Common myeloid progenitor, CD34-positive (primary cell): ENCODE results near the gene C8A.

Experiments
- CTCF ChIA-PET: fragments of 350-600 bp; sonication (Branson Sonifier 250); formaldehyde crosslinking; loops from one replicate; lab custom pipeline; 2021; ENCODE audit warnings: antibody characterized with exemption; lab: Charles Lee
- POLR2A ChIA-PET: fragments of 350-600 bp; sonication (Branson Sonifier 250); formaldehyde crosslinking; loops from one replicate; lab custom pipeline; 2021; ENCODE audit warnings: antibody characterized with exemption; lab: Charles Lee
- DNase-seq, 3 donors: peaks; one replicate each; pipeline versions ENCODE4 v3.0.0 to v3.0.0-alpha.2; 2013
- H3K27ac ChIP-seq, 2 experiments: 1 replicate in 1 of 2; 2 replicates in 1 of 2; pipeline ENCODE4 v1.7.0; 2013; ENCODE audit warnings: inconsistent platforms in 2 of 2, low read length in 2 of 2, mild to moderate bottlenecking in 2 of 2, low read depth in 1 of 2, moderate library complexity in 1 of 2; ENCODE audit not compliant: severe bottlenecking in 2 of 2, insufficient read depth in 1 of 2, poor library complexity in 1 of 2
- H3K27me3 ChIP-seq, 5 experiments: replicated peaks in 2 of 5; 1 replicate in 3 of 5; 2 replicates in 2 of 5; pipeline versions ENCODE4 v1.6.1 to v1.7.0; 2013; ENCODE audit warnings: low read length in 4 of 5, mild to moderate bottlenecking in 2 of 5, moderate library complexity in 2 of 5, inconsistent platforms in 1 of 5; ENCODE audit not compliant: insufficient read depth in 5 of 5, control insufficient read depth in 4 of 5
- H3K36me3 ChIP-seq, 4 experiments: 1 replicate in 2 of 4; 2 replicates in 2 of 4; pipeline versions ENCODE4 v1.6.1 to v1.7.0; 2013; ENCODE audit warnings: low read length in 3 of 4, control low read depth in 1 of 4, mild to moderate bottlenecking in 1 of 4; ENCODE audit not compliant: control insufficient read depth in 4 of 4, insufficient read depth in 4 of 4
- H3K4me1 ChIP-seq, 4 experiments: 1 replicate in 3 of 4; 2 replicates in 1 of 4; pipeline versions ENCODE4 v1.6.1 to v1.7.1; 2013; ENCODE audit warnings: low read length in 3 of 4, mild to moderate bottlenecking in 3 of 4, control low read depth in 1 of 4, inconsistent platforms in 1 of 4, moderate library complexity in 1 of 4; ENCODE audit not compliant: control insufficient read depth in 4 of 4, insufficient read depth in 4 of 4; ENCODE audit errors: control extremely low read depth in 1 of 4
- H3K4me3 ChIP-seq, 7 experiments: 1 replicate in 4 of 7; 2 replicates in 3 of 7; pipeline versions ENCODE4 v1.5.1 to v1.7.0; 2013; ENCODE audit warnings: mild to moderate bottlenecking in 7 of 7, low read length in 6 of 7, moderate library complexity in 6 of 7, inconsistent platforms in 2 of 7, low read depth in 2 of 7, control low read depth in 1 of 7; ENCODE audit not compliant: insufficient read depth in 4 of 7, control insufficient read depth in 1 of 7; ENCODE audit errors: extremely low read depth in 1 of 7
- H3K9me3 ChIP-seq, 5 experiments: 1 replicate in 4 of 5; 2 replicates in 1 of 5; pipeline versions ENCODE4 v1.6.1 to v1.7.1; 2013; ENCODE audit warnings: low read length in 4 of 5, mild to moderate bottlenecking in 2 of 5, inconsistent platforms in 1 of 5, low read depth in 1 of 5, moderate library complexity in 1 of 5; ENCODE audit not compliant: control insufficient read depth in 4 of 5, insufficient read depth in 2 of 5; ENCODE audit errors: control extremely low read depth in 1 of 5
- WGBS: methylation state at CpG from one replicate; pipeline ENCODE4 v1.1.5; 2013; ENCODE audit not compliant: insufficient coverage; 5-methylcytosine and 5-hydroxymethylcytosine counted together

Gene C8A

GRCh38 chr1:56927986-56928385, 73.4 kb downstream of the C8A start:
- H3K4me1 ChIP-seq, result no peaks in the 10 kb centered on the region
- H3K27me3 ChIP-seq, result no peaks in the 10 kb centered on the region
- peaks cover 0 to 4% (median 0%) of the 10 kb centered on the region in 5 experiments for H3K9me3 ChIP-seq
- CTCF ChIA-PET, result no interaction called here
- DNase-seq, result no peak
- no peak overlapping the region for H3K4me3 ChIP-seq
- no peaks in the 10 kb centered on the region for H3K36me3 ChIP-seq
- H3K27ac ChIP-seq, result no peak overlapping the region
- POLR2A ChIA-PET, result no interaction called here
- WGBS, result 100% methylated on average over 1 of the region's 3 CpGs

GRCh38 chr1:56929492-56929891, 74.9 kb downstream of the C8A start:
- ChIA-PET POLR2A (no interaction called here), CTCF (no interaction called here)
- H3K36me3 ChIP-seq, result no peaks in the 10 kb centered on the region

DNA sequence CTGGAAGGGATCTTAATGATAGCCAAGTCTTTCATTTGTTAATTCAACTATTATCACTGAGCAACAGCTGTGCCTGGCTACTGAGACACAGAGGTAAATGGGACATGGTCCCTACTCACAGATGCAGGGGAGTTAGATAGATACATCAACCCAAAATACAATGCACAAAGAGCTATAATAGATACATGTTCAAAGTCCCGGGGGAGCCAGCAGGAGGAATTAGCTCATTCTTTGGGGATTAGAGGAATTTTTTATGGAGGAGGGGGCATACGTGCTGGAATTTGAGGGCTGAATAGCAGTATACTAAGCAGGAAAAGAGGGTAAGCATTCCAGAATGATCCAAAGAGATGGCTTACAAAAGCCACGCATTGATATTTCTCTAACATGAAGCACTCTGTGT, 76.6 kb downstream of the C8A start:
- Histone ChIP-seq H3K4me1 (no peaks in the 10 kb centered on the region), H3K27ac (no peak overlapping the region), H3K9me3 (peaks cover 0 to 4% (median 0%) of the 10 kb centered on the region in 5 experiments), H3K27me3 (peaks cover 0 to 3% (median 0%) of the 10 kb centered on the region in 5 experiments), H3K36me3 (no peaks in the 10 kb centered on the region), H3K4me3 (no peak overlapping the region)
- 48% methylated on average over 2 of the region's 3 CpGs for WGBS
- DNase-seq, result no peak
- ChIA-PET CTCF (no interaction called here), POLR2A (no interaction called here)

More at GRCh38 chr1:56929492-56929891, 74.9 kb downstream of the C8A start:
- no peaks in the 10 kb centered on the region for H3K4me1 ChIP-seq
- no peak for DNase-seq
- peaks cover 0 to 4% (median 0%) of the 10 kb centered on the region in 5 experiments for H3K9me3 ChIP-seq
- H3K27me3 ChIP-seq, result peaks cover 0 to 3% (median 0%) of the 10 kb centered on the region in 5 experiments
- no peak overlapping the region for H3K4me3 ChIP-seq
- no peak overlapping the region for H3K27ac ChIP-seq
- 100% methylated on average over 1 of the region's 2 CpGs for WGBS

DNA sequence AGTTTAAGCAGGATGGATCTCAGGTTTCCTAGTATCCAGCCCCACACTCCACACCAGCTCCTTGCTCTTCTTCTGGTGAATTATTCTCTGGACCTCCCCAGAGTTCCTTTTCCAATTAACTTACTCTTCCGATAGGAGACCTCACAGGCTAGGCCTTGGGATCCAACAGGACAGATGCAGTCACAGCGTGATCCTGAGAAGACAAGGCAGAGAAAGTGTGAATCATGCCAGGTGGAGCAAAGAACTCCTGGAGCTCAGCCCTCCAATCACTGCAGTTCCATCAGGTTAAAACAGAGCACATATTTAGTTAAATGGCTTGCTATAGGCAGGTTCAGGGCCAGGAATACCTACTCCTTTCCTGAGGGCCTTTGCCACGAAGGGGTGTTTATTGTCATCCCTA, 77.1 kb downstream of the C8A start:
- Histone ChIP-seq H3K9me3 (peaks cover 0 to 4% (median 0%) of the 10 kb centered on the region in 5 experiments), H3K4me3 (no peak overlapping the region), H3K27me3 (peaks cover 0 to 3% (median 0%) of the 10 kb centered on the region in 5 experiments), H3K27ac (no peak overlapping the region), H3K36me3 (no peaks in the 10 kb centered on the region), H3K4me1 (no peaks in the 10 kb centered on the region)
- 57% methylated on average over 1 of the region's 3 CpGs for WGBS
- ChIA-PET POLR2A (no interaction called here), CTCF (no interaction called here)
- DNase-seq, result no peak

DNA sequence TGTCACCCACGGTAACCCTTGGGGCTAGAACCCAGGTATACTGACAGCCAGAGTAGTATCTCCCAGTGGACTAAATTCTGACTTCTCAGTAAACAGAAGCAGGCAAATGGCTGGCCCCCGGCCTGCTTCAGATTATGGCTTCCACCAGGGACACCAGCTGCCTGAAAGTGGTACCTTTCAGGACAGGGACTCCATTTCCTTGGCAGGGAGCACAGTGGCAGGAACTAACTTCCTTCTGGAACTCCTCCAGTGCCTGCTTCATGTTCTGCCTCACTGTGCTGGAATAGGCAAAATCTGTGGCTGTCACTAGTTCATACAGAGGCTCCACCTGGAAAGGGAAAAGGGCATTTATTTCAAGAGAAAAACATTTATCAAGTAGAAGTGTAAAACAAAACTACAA, 78.6 kb downstream of the C8A start:
- no peak for DNase-seq
- H3K4me1 ChIP-seq, result no peaks in the 10 kb centered on the region
- peaks cover 0 to 3% (median 0%) of the 10 kb centered on the region in 5 experiments for H3K27me3 ChIP-seq
- POLR2A ChIA-PET, result no interaction called here
- H3K4me3 ChIP-seq, result no peak overlapping the region
- WGBS, result 95% methylated on average over 2 of the region's 2 CpGs
- no peak overlapping the region for H3K27ac ChIP-seq
- no peaks in the 10 kb centered on the region for H3K36me3 ChIP-seq
- CTCF ChIA-PET, result no interaction called here
- H3K9me3 ChIP-seq, result peaks cover 0 to 4% (median 0%) of the 10 kb centered on the region in 5 experiments

- peaks cover 0 to under 1% (median 0%) of the 10 kb centered on the region in 5 experiments for H3K9me3 ChIP-seq
- no CpG with 5 or more reads among the region's 2 CpGs for WGBS
- CTCF ChIA-PET, result no interaction called here
- H3K27ac ChIP-seq, result no peak overlapping the region
- no peak for DNase-seq
- peaks cover 0 to 3% (median 0%) of the 10 kb centered on the region in 5 experiments for H3K27me3 ChIP-seq
- H3K4me3 ChIP-seq, result no peak overlapping the region
- POLR2A ChIA-PET, result no interaction called here
- no peaks in the 10 kb centered on the region for H3K36me3 ChIP-seq
- H3K4me1 ChIP-seq, result no peaks in the 10 kb centered on the region
Observed at GRCh38 chr1:56933606-56934005, 79.0 kb downstream of the C8A start.

DNA sequence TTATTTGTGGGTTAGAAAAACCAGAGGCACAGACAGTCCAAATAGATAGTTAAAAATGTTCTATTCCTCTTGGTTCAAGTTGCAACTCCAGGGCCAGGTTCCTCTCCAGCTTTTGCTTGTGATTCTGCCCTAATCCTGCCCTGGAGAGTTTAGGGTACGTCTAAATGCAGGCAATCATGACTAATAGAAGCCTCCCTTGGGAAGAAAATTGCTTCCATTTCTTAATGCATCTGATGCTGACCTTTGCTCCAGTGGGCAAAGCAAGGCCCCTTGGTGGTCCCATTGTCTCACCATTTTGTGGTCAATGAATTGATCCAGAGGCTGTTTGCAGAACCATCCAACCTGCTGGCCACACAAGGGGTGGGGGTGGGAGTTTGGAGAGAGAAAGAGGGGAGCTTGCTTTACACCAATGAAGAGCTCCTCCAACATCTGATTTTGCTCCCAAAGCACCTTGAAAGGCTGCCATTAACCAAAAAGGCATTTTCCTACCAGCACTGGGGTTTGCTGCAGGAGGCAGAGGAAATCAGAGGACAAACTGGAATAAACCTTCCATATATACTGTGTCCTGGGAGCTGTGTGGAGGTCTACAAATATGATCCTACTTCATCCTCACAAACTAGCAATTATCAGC, 79.9 kb downstream of the C8A start:
- Histone ChIP-seq H3K36me3 (no peaks in the 10 kb centered on the region), H3K27ac (no peak overlapping the region), H3K4me3 (no peak overlapping the region), H3K9me3 (no peaks in the 10 kb centered on the region), H3K4me1 (no peaks in the 10 kb centered on the region), H3K27me3 (peaks cover 0 to 6% (median 0%) of the 10 kb centered on the region in 5 experiments)
- no peak for DNase-seq
- POLR2A ChIA-PET, result no interaction called here
- WGBS, result 38% methylated on average over 1 of the region's 1 CpG
- CTCF ChIA-PET, result no interaction called here
